Mesendoderm (in vitro differentiated cells): ENCODE results near the gene GUCY2D.

ENCODE experiments used
- DNase-seq: peaks from one replicate; pipeline ENCODE4 v3.0.0; 2013
- H2AK5ac ChIP-seq: 2 replicates; pipeline ENCODE4 v1.6.1; 2013; ENCODE audit warnings: low read length, inconsistent platforms
- H2BK120ac ChIP-seq: 2 replicates; pipeline ENCODE4 v1.6.1; 2013; ENCODE audit warnings: low read depth, mild to moderate bottlenecking, low read length, moderate library complexity, mixed read lengths
- H2BK15ac ChIP-seq: replicated peaks from 2 replicates; pipeline ENCODE4 v1.6.1; 2013; ENCODE audit warnings: low read depth, mild to moderate bottlenecking, moderate library complexity
- H2BK5ac ChIP-seq: 2 replicates; pipeline ENCODE4 v1.6.1; 2013; ENCODE audit warnings: low read length, inconsistent platforms
- H3K18ac ChIP-seq: 2 replicates; pipeline ENCODE4 v1.6.1; 2013; ENCODE audit warnings: mild to moderate bottlenecking, low read length, mixed read lengths
- H3K23ac ChIP-seq: one replicate; pipeline ENCODE4 v1.6.1; 2013; ENCODE audit warnings: low read length
- H3K27ac ChIP-seq: 2 replicates; pipeline ENCODE4 v1.5.1; 2013; ENCODE audit warnings: low read depth, mild to moderate bottlenecking, inconsistent platforms, low read length, moderate library complexity
- H3K27me3 ChIP-seq: 2 replicates; pipeline ENCODE4 v1.6.1; 2013; ENCODE audit warnings: low read length, control low read depth, mild to moderate bottlenecking, inconsistent platforms; ENCODE audit not compliant: insufficient read depth, poor library complexity
- H3K36me3 ChIP-seq: 2 replicates; pipeline ENCODE4 v1.6.1; 2013; ENCODE audit warnings: low read length, inconsistent platforms; ENCODE audit not compliant: control insufficient read depth, insufficient read depth
- H3K4ac ChIP-seq: one replicate; pipeline ENCODE4 v1.6.1; 2013; ENCODE audit warnings: low read depth, mild to moderate bottlenecking, low read length, moderate library complexity
- H3K4me1 ChIP-seq: 2 replicates; pipeline ENCODE4 v1.6.1; 2013; ENCODE audit warnings: low read depth, low read length, inconsistent platforms; ENCODE audit not compliant: control insufficient read depth
- H3K4me2 ChIP-seq: 2 replicates; pipeline ENCODE4 v1.6.1; 2013; ENCODE audit warnings: low read length
- H3K4me3 ChIP-seq: 2 replicates; pipeline ENCODE4 v1.5.1; 2013; ENCODE audit warnings: mild to moderate bottlenecking, low read length
- H3K56ac ChIP-seq: one replicate; pipeline ENCODE4 v1.6.1; 2013; ENCODE audit warnings: low read length
- H3K79me1 ChIP-seq: 2 replicates; pipeline ENCODE4 v1.6.1; 2013; ENCODE audit warnings: low read length, inconsistent platforms
- H3K79me2 ChIP-seq: 2 replicates; pipeline ENCODE4 v1.6.1; 2013; ENCODE audit warnings: mild to moderate bottlenecking, low read length; ENCODE audit not compliant: control insufficient read depth, insufficient read depth
- H3K9ac ChIP-seq: 2 replicates; pipeline ENCODE4 v1.6.1; 2013; ENCODE audit warnings: low read length, inconsistent platforms
- H4K5ac ChIP-seq: one replicate; pipeline ENCODE4 v1.6.1; 2013; ENCODE audit warnings: low read length
- H4K8ac ChIP-seq: one replicate; pipeline ENCODE4 v1.6.1; 2013; ENCODE audit warnings: low read depth, mild to moderate bottlenecking, control low read depth, low read length, moderate library complexity
- WGBS: extraction: QIAGEN DNeasy Blood & Tissue Kit; methylation state at CpG from one replicate; pipeline ENCODE4 v1.1.7; 2013; ENCODE audit warnings: low lambda C conversion rate, missing lambda C conversion rate; ENCODE audit not compliant: insufficient coverage; ENCODE audit errors: extremely low coverage; 5-methylcytosine and 5-hydroxymethylcytosine counted together

GUCY2D gene

GRCh38 chr17:7995724-7996123, 6.7 kb upstream of the GUCY2D start:
- no CpG with 5 or more reads among the region's 2 CpGs for WGBS
- Histone ChIP-seq H4K8ac (no peak overlapping the region), H3K79me1 (no peaks in the 10 kb centered on the region), H4K5ac (no peak overlapping the region), H2BK120ac (no peak overlapping the region), H3K23ac (no peak overlapping the region), H3K36me3 (no peaks in the 10 kb centered on the region), H3K4me2 (no peak overlapping the region), H2BK15ac (no peak overlapping the region), H3K4me3 (no peak overlapping the region), H3K4me1 (no peaks in the 10 kb centered on the region), H3K56ac (no peak overlapping the region), H3K9ac (no peak overlapping the region), H3K27me3 (no peaks in the 10 kb centered on the region), H3K18ac (no peak overlapping the region), H3K4ac (no peak overlapping the region), H3K79me2 (no peaks in the 10 kb centered on the region), H2AK5ac (no peak overlapping the region), H3K27ac (no peak overlapping the region), H2BK5ac (no peak overlapping the region)
- DNase-seq, result no peak

DNA sequence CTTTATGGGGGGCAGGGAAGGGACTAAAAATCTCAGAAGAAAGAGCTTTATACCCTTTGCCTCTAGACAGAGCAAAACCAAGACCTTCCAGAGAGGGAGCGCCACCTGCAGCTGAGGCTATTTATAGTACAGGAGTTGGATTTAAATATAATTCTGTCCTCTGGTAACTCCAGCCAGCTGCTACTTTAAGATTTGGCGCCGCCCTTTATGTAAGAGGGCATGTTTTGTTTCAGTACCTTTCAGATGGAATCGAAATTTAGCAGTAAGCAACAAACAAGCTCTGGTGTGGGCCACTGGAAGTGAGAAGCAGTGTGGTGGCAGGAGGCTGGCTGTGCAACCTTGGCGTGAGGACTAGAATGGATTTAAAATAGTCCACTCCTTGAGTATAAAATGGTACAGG, 5.2 kb upstream of the GUCY2D start:
- H3K36me3 ChIP-seq, result no peaks in the 10 kb centered on the region
- no peak overlapping the region for H3K18ac ChIP-seq
- WGBS, result no CpG with 5 or more reads among the region's 5 CpGs
- no peaks in the 10 kb centered on the region for H3K79me2 ChIP-seq
- H3K56ac ChIP-seq, result no peak overlapping the region
- no peak overlapping the region for H2AK5ac ChIP-seq
- no peak overlapping the region for H3K23ac ChIP-seq
- no peak overlapping the region for H3K4me3 ChIP-seq
- peaks cover 4% of the 10 kb centered on the region for H3K27me3 ChIP-seq
- H2BK5ac ChIP-seq, result no peak overlapping the region
- no peaks in the 10 kb centered on the region for H3K79me1 ChIP-seq
- DNase-seq, result peak; percentile 67
- H4K5ac ChIP-seq, result no peak overlapping the region
- no peak overlapping the region for H2BK15ac ChIP-seq
- no peak overlapping the region for H3K4ac ChIP-seq
- H3K4me2 ChIP-seq, result no peak overlapping the region
- H3K27ac ChIP-seq, result no peak overlapping the region
- H3K9ac ChIP-seq, result no peak overlapping the region
- H3K4me1 ChIP-seq, result no peaks in the 10 kb centered on the region
- H2BK120ac ChIP-seq, result no peak overlapping the region
- no peak overlapping the region for H4K8ac ChIP-seq

- Histone ChIP-seq H3K4me3 (no peak overlapping the region), H3K4me1 (no peaks in the 10 kb centered on the region), H3K23ac (no peak overlapping the region), H3K79me1 (no peaks in the 10 kb centered on the region), H3K18ac (no peak overlapping the region), H4K8ac (no peak overlapping the region), H3K36me3 (no peaks in the 10 kb centered on the region), H3K79me2 (no peaks in the 10 kb centered on the region), H4K5ac (no peak overlapping the region), H3K4me2 (no peak overlapping the region), H2BK120ac (no peak overlapping the region), H2BK5ac (no peak overlapping the region), H3K27ac (no peak overlapping the region), H3K56ac (peak overlapping the region; percentile 7), H3K9ac (no peak overlapping the region), H3K4ac (no peak overlapping the region), H2BK15ac (no peak overlapping the region), H3K27me3 (peaks cover 16% of the 10 kb centered on the region), H2AK5ac (no peak overlapping the region)
- no CpG with 5 or more reads among the region's 92 CpGs for WGBS
- no peak for DNase-seq
Observed at GRCh38 chr17:8002721-8003593, 542 bp downstream of the GUCY2D start.

DNA sequence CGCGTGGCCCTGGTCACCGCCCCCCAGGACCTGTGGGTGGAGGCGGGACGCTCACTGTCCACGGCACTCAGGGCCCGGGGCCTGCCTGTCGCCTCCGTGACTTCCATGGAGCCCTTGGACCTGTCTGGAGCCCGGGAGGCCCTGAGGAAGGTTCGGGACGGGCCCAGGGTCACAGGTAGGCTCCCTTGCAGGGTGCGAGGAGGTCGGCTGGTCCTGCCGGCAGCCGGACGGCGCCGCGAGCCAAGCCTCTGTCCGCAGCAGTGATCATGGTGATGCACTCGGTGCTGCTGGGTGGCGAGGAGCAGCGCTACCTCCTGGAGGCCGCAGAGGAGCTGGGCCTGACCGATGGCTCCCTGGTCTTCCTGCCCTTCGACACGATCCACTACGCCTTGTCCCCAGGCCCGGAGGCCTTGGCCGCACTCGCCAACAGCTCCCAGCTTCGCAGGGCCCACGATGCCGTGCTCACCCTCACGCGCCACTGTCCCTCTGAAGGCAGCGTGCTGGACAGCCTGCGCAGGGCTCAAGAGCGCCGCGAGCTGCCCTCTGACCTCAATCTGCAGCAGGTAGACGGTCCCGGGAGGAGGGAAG, 1.3 kb downstream of the GUCY2D start:
- Histone ChIP-seq H3K4me3 (no peak overlapping the region), H3K23ac (no peak overlapping the region), H3K27me3 (peaks cover 16% of the 10 kb centered on the region)

DNA sequence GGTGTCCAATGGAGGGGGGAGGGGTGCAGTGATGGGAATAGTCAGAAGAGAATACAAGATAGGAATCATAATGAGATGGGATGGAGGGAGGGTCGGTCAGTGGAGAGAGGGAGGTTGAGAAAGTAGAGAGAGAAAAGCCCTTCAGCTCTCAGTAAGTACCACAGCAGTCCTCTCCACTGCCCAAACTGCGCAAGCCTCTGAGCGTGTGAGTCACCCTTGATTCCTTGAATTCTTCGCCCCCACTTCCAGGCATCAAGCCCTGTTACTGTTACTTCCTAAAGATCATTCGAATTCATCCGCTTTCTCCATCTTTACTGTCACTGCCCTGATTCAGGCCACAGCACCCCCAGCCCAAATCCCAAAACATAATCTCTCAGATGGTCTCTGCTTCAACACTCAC, 2.5 kb downstream of the GUCY2D start:
- no peak overlapping the region for H2AK5ac ChIP-seq

More for the DNA sequence above, 1.3 kb downstream of the GUCY2D start:
- H2BK15ac ChIP-seq, result no peak overlapping the region
- no peaks in the 10 kb centered on the region for H3K4me1 ChIP-seq
- H3K79me1 ChIP-seq, result no peaks in the 10 kb centered on the region
- no peak overlapping the region for H3K27ac ChIP-seq
- no peak overlapping the region for H4K8ac ChIP-seq
- H2AK5ac ChIP-seq, result no peak overlapping the region
- H3K79me2 ChIP-seq, result no peaks in the 10 kb centered on the region
- no peak overlapping the region for H2BK120ac ChIP-seq
- H3K4me2 ChIP-seq, result no peak overlapping the region
- H3K56ac ChIP-seq, result no peak overlapping the region
- no peak overlapping the region for H2BK5ac ChIP-seq
- H3K9ac ChIP-seq, result no peak overlapping the region
- no CpG with 5 or more reads among the region's 44 CpGs for WGBS
- H3K36me3 ChIP-seq, result no peaks in the 10 kb centered on the region
- H3K18ac ChIP-seq, result no peak overlapping the region
- no peak for DNase-seq
- H4K5ac ChIP-seq, result no peak overlapping the region
- H3K4ac ChIP-seq, result no peak overlapping the region

More for the DNA sequence above, 2.5 kb downstream of the GUCY2D start:
- H3K4me3 ChIP-seq, result no peak overlapping the region
- H3K27me3 ChIP-seq, result peaks cover 16% of the 10 kb centered on the region
- no peak overlapping the region for H3K27ac ChIP-seq
- H3K23ac ChIP-seq, result no peak overlapping the region
- no peaks in the 10 kb centered on the region for H3K79me2 ChIP-seq
- no peaks in the 10 kb centered on the region for H3K36me3 ChIP-seq
- no peaks in the 10 kb centered on the region for H3K4me1 ChIP-seq
- H2BK5ac ChIP-seq, result no peak overlapping the region
- H2BK120ac ChIP-seq, result no peak overlapping the region
- H3K18ac ChIP-seq, result no peak overlapping the region
- no peak overlapping the region for H2BK15ac ChIP-seq
- H3K56ac ChIP-seq, result no peak overlapping the region
- no peak overlapping the region for H4K8ac ChIP-seq
- H4K5ac ChIP-seq, result no peak overlapping the region
- H3K9ac ChIP-seq, result no peak overlapping the region
- no CpG with 5 or more reads among the region's 6 CpGs for WGBS
- no peaks in the 10 kb centered on the region for H3K79me1 ChIP-seq
- H3K4ac ChIP-seq, result no peak overlapping the region
- H3K4me2 ChIP-seq, result no peak overlapping the region
- DNase-seq, result peak; percentile 28
